H1 (cell line): ENCODE data around the gene OVCH1. TPM values are rescaled to one million over a fixed set of nuclear protein-coding genes. Genes with fewer than 3 reads are reported as not detected.

Experiments
- CTCF ChIA-PET: fragments of 300-600 bp; sonication (Branson Sonifier 250); formaldehyde crosslinking; loops from one replicate; lab custom pipeline; 2021; ENCODE audit not compliant: partially characterized antibody; lab: Charles Lee
- POLR2A ChIA-PET: fragments of 300-600 bp; sonication (Branson Sonifier 250); formaldehyde crosslinking; loops from one replicate; lab custom pipeline; 2021; ENCODE audit warnings: inconsistent platforms; ENCODE audit not compliant: partially characterized antibody; lab: Charles Lee
- DNase-seq, 2 experiments: peaks; one replicate each; pipeline versions ENCODE4 v3.0.0 to v3.0.0-alpha.2; 2010 to 2022; ENCODE audit warnings: low spot score in 2 of 2, low read depth in 1 of 2, mixed read lengths in 1 of 2
- FAIRE-seq: peaks from 2 replicates; lab custom pipeline; 2011; peaks lifted over from hg19 to GRCh38; lab: Jason Lieb, UNC
- H2AFZ ChIP-seq: 2 replicates; pipeline ENCODE4 v1.8.1; 2012; ENCODE audit warnings: low read length, inconsistent platforms
- H2AK5ac ChIP-seq: 2 replicates; pipeline ENCODE4 v1.6.1; 2013; ENCODE audit warnings: low read depth, low read length
- H2BK120ac ChIP-seq: replicated peaks from 2 replicates; pipeline ENCODE3; 2013; ENCODE audit warnings: low read depth, low read length, inconsistent platforms
- H2BK12ac ChIP-seq: 2 replicates; pipeline ENCODE4 v1.6.1; 2013; ENCODE audit warnings: low read depth, low read length
- H2BK15ac ChIP-seq: 2 replicates; pipeline ENCODE4 v1.6.1; 2013; ENCODE audit warnings: low read length
- H2BK20ac ChIP-seq: 2 replicates; pipeline ENCODE4 v1.6.1; 2013; ENCODE audit warnings: low read length
- H2BK5ac ChIP-seq: 2 replicates; pipeline ENCODE4 v1.6.1; 2013; ENCODE audit warnings: low read depth, low read length
- H3K14ac ChIP-seq: 2 replicates; pipeline ENCODE4 v1.6.1; 2013; ENCODE audit warnings: inconsistent platforms; ENCODE audit not compliant: insufficient read length
- H3K18ac ChIP-seq: 2 replicates; pipeline ENCODE4 v1.6.1; 2013; ENCODE audit warnings: low read length; ENCODE audit errors: extremely low read depth
- H3K23ac ChIP-seq: 2 replicates; pipeline ENCODE4 v1.6.1; 2013; ENCODE audit warnings: inconsistent platforms; ENCODE audit not compliant: insufficient read length
- H3K23me2 ChIP-seq: 2 replicates; pipeline ENCODE4 v1.6.1; 2013; ENCODE audit warnings: low read depth, low read length
- H3K27ac ChIP-seq: 2 replicates; pipeline ENCODE4 v1.6.1; 2011; ENCODE audit warnings: low read depth, low read length, inconsistent platforms
- H3K27me3 ChIP-seq, 4 experiments: replicated peaks in 1 of 4; 1 replicate in 1 of 4; 2 replicates in 3 of 4; pipeline versions ENCODE4 v1.6.1 to v1.8.1; 2011 to 2013; ENCODE audit warnings: low read length in 3 of 4, mild to moderate bottlenecking in 3 of 4, inconsistent platforms in 2 of 4, mixed read lengths in 2 of 4, moderate library complexity in 1 of 4; ENCODE audit not compliant: control insufficient read depth in 3 of 4, insufficient read depth in 3 of 4; ENCODE audit errors: extremely low read depth in 1 of 4
- H3K36me3 ChIP-seq, 4 experiments: 2 replicates each; pipeline versions ENCODE4 v1.6.1 to v1.8.1; 2011 to 2013; ENCODE audit warnings: mild to moderate bottlenecking in 4 of 4, low read length in 3 of 4, moderate library complexity in 2 of 4, control low read depth in 1 of 4, inconsistent platforms in 1 of 4; ENCODE audit not compliant: insufficient read depth in 4 of 4, control insufficient read depth in 2 of 4
- H3K4ac ChIP-seq: replicated peaks from 2 replicates; pipeline ENCODE3; 2013; ENCODE audit warnings: low read length, low read depth, mixed read lengths, inconsistent platforms; ENCODE audit not compliant: insufficient read length
- H3K4me1 ChIP-seq, 4 experiments: replicated peaks in 1 of 4; 1 replicate in 1 of 4; 2 replicates in 3 of 4; pipeline versions ENCODE4 v1.6.1 to v1.8.1; 2011 to 2013; ENCODE audit warnings: low read length in 3 of 4, inconsistent platforms in 2 of 4, mixed read lengths in 1 of 4; ENCODE audit not compliant: insufficient read depth in 4 of 4, control insufficient read depth in 3 of 4
- H3K4me2 ChIP-seq, 2 experiments: 2 replicates each; pipeline versions ENCODE4 v1.6.1 to v1.8.1; 2011 to 2013; ENCODE audit warnings: low read depth in 2 of 2, low read length in 2 of 2, control low read depth in 1 of 2, inconsistent platforms in 1 of 2, mild to moderate bottlenecking in 1 of 2; ENCODE audit not compliant: insufficient read depth in 1 of 2
- H3K4me3 ChIP-seq, 4 experiments: fragments of 200-600, 300-600 bp in 1 of 4; sonication (generic), shearing (Covaris generic), sonication (Bioruptor Twin) in 1 of 4; 2 replicates each; pipeline versions ENCODE4 v1.5.1 to v1.8.1; 2011 to 2016; ENCODE audit warnings: low read length in 4 of 4, low read depth in 3 of 4, control low read depth in 2 of 4, inconsistent platforms in 2 of 4, mild to moderate bottlenecking in 2 of 4, mixed read lengths in 1 of 4, moderate library complexity in 1 of 4; ENCODE audit not compliant: insufficient read depth in 2 of 4; ENCODE audit errors: extremely low read depth in 1 of 4
- H3K56ac ChIP-seq: replicated peaks from 2 replicates; pipeline ENCODE3; 2013; ENCODE audit warnings: low read depth, mild to moderate bottlenecking, mixed read lengths, low read length, inconsistent platforms; ENCODE audit not compliant: insufficient read length
- H3K79me1 ChIP-seq: 2 replicates; pipeline ENCODE4 v1.6.1; 2013; ENCODE audit warnings: low read depth, low read length, control low read depth
- H3K79me2 ChIP-seq, 2 experiments: 2 replicates each; pipeline versions ENCODE4 v1.6.1 to v1.8.1; 2012 to 2013; ENCODE audit warnings: low read length in 2 of 2, mild to moderate bottlenecking in 2 of 2, inconsistent platforms in 1 of 2; ENCODE audit not compliant: insufficient read depth in 2 of 2, control insufficient read depth in 1 of 2
- H3K9ac ChIP-seq, 4 experiments: replicated peaks in 1 of 4; 1 replicate in 1 of 4; 2 replicates in 3 of 4; pipeline versions ENCODE4 v1.6.1 to v1.8.1; 2011 to 2013; ENCODE audit warnings: low read depth in 3 of 4, low read length in 3 of 4, control low read depth in 2 of 4, mild to moderate bottlenecking in 2 of 4, moderate library complexity in 2 of 4, inconsistent platforms in 1 of 4; ENCODE audit errors: extremely low read depth in 1 of 4
- H3K9me3 ChIP-seq, 2 experiments: 2 replicates each; pipeline versions ENCODE4 v1.6.1 to v1.8.1; 2012 to 2013; ENCODE audit warnings: mild to moderate bottlenecking in 2 of 2, moderate library complexity in 2 of 2, control low read depth in 1 of 2, inconsistent platforms in 1 of 2, low read depth in 1 of 2, low read length in 1 of 2, mixed read lengths in 1 of 2; ENCODE audit not compliant: insufficient read depth in 2 of 2
- H4K20me1 ChIP-seq, 2 experiments: replicated peaks in 1 of 2; 2 replicates each; pipeline versions ENCODE3 to v1.8.1; 2011 to 2013; ENCODE audit warnings: inconsistent platforms in 2 of 2, low read length in 2 of 2, mild to moderate bottlenecking in 1 of 2; ENCODE audit not compliant: insufficient read depth in 2 of 2, control insufficient read depth in 1 of 2
- H4K5ac ChIP-seq: 2 replicates; pipeline ENCODE4 v1.6.1; 2013; ENCODE audit warnings: low read length, low read depth, mixed read lengths, inconsistent platforms; ENCODE audit not compliant: insufficient read length
- H4K8ac ChIP-seq: 2 replicates; pipeline ENCODE4 v1.8.0; 2013; ENCODE audit warnings: mild to moderate bottlenecking, moderate library complexity, low read length, inconsistent platforms; ENCODE audit not compliant: insufficient read depth; ENCODE audit errors: extremely low read depth
- H4K91ac ChIP-seq: replicated peaks from 2 replicates; pipeline ENCODE3; 2013; ENCODE audit warnings: low read length, mixed read lengths, inconsistent platforms; ENCODE audit not compliant: insufficient read length
- BCL11A ChIP-seq, 2 experiments: IDR thresholded peaks; one replicate each; pipeline ENCODE4 v1.6.1; 2011; ENCODE audit warnings: low read depth in 2 of 2, low read length in 2 of 2, mild to moderate bottlenecking in 2 of 2
- JUND ChIP-seq: IDR thresholded peaks from 2 replicates; pipeline ENCODE4 v1.6.1; 2011; ENCODE audit warnings: mild to moderate bottlenecking, improper control_type of control experiment, low read length
- KDM1A ChIP-seq: fragments of 200-600, 300-600 bp; sonication (generic); IDR thresholded peaks from 2 replicates; pipeline ENCODE4 v1.7.1; 2016; ENCODE audit warnings: mild to moderate bottlenecking, low read length, borderline replicate concordance
- PHF8 ChIP-seq: fragments of 200-600 bp; sonication (generic); conservative IDR thresholded peaks from 2 replicates; pipeline ENCODE4 v1.7.1; 2012; ENCODE audit warnings: low read depth, mild to moderate bottlenecking, inconsistent platforms, low read length, moderate library complexity
- SP1 ChIP-seq: IDR thresholded peaks from 2 replicates; pipeline ENCODE4 v1.6.1; 2011; ENCODE audit warnings: low read depth, low read length
- TBP ChIP-seq: IDR thresholded peaks from 2 replicates; pipeline ENCODE4 v1.6.1; 2011; ENCODE audit warnings: low read depth, low read length, improper control_type of control experiment
- WGBS, 2 experiments: shearing (Covaris generic) in 1 of 2; methylation state at CpG; one replicate each; pipeline versions ENCODE4 v1.1.6 to v1.1.7; 2013 to 2015; ENCODE audit warnings: low lambda C conversion rate in 2 of 2, mixed read lengths in 2 of 2, inconsistent platforms in 1 of 2, low coverage in 1 of 2, missing lambda C conversion rate in 1 of 2; ENCODE audit not compliant: insufficient replicate concordance in 2 of 2, insufficient coverage in 1 of 2, insufficient read length in 1 of 2; ENCODE audit errors: extremely low coverage in 1 of 2, missing lambda C conversion rate in 1 of 2; 5-methylcytosine and 5-hydroxymethylcytosine counted together
- long read RNA-seq, 2 experiments: library from RNA in 1 of 2; library from capped mRNA in 1 of 2; stranded (forward); transcript quantifications; one replicate each; pipeline ENCODE4 v2.0.0, GENCODE V29; 2021; ENCODE audit warnings: inconsistent platforms in 1 of 2
- polyA minus RNA-seq, 3 experiments: library from RNA; depleted of rRNA, polyadenylated mRNA; stranded (reverse); fragments of >200 nt; gene quantifications; 1 replicate in 2 of 3; 2 replicates in 1 of 3; pipeline ENCODE4 v1.2.3, GENCODE V29; 2011
- polyA plus RNA-seq, 7 experiments: library from polyadenylated mRNA; depleted of rRNA in 3 of 7; stranded (reverse) in 5 of 7; unstranded in 2 of 7; fragments of >200 nt in 5 of 7; fragments of 200-250 nt in 2 of 7; gene quantifications; 1 replicate in 5 of 7; 2 replicates in 1 of 7; 4 replicates in 1 of 7; pipeline versions ENCODE4 v1.2.1 to v1.2.3, GENCODE V29; 2011 to 2013; ENCODE audit warnings: missing spikeins in 2 of 7, mixed read lengths in 2 of 7
- total RNA-seq: library from RNA; stranded (reverse); fragmentation: NEBNext Ultra II Directional; extraction: Animal tissue kit (Norgen Biotek cat#: 25700); gene quantifications from 2 replicates; pipeline ENCODE4 v1.2.1, GENCODE V29; 2021
- TF ChIP-seq, protein P1 (sequence below): IDR thresholded peaks from 2 replicates; pipeline ENCODE4 v1.6.1; 2011; ENCODE audit warnings: low read depth, mild to moderate bottlenecking, low read length; ENCODE audit not compliant: insufficient read depth

The OVCH1 gene, protein sequence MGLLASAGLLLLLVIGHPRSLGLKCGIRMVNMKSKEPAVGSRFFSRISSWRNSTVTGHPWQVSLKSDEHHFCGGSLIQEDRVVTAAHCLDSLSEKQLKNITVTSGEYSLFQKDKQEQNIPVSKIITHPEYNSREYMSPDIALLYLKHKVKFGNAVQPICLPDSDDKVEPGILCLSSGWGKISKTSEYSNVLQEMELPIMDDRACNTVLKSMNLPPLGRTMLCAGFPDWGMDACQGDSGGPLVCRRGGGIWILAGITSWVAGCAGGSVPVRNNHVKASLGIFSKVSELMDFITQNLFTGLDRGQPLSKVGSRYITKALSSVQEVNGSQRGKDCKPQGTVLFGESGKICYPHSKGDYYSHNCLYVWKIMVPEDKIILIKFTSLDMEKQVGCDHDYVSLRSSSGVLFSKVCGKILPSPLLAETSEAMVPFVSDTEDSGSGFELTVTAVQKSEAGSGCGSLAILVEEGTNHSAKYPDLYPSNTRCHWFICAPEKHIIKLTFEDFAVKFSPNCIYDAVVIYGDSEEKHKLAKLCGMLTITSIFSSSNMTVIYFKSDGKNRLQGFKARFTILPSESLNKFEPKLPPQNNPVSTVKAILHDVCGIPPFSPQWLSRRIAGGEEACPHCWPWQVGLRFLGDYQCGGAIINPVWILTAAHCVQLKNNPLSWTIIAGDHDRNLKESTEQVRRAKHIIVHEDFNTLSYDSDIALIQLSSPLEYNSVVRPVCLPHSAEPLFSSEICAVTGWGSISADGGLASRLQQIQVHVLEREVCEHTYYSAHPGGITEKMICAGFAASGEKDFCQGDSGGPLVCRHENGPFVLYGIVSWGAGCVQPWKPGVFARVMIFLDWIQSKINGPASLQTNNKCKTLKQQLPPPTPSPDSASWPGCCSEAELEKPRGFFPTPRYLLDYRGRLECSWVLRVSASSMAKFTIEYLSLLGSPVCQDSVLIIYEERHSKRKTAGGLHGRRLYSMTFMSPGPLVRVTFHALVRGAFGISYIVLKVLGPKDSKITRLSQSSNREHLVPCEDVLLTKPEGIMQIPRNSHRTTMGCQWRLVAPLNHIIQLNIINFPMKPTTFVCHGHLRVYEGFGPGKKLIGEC
- total RNA-seq (0.07 and 0.10 TPM in 2 replicates), polyA plus RNA-seq (2011; rRNA removed) (not detected in 2 replicates), polyA minus RNA-seq (2011; rRNA and poly(A)+ RNA removed) (0.15 TPM in 1 of 2 replicates, not detected in the other)
- not detected for polyA plus RNA-seq (2011; cell fraction: cytosol; rRNA removed)
- 0.03 TPM for polyA plus RNA-seq (2011; cell fraction: nucleus; rRNA removed)
- not detected in 4 replicates for polyA plus RNA-seq (2012, experiment 1 of 2)
- polyA plus RNA-seq (2012, experiment 2 of 2): not detected
- polyA plus RNA-seq (2013, experiment 1 of 2): not detected
- polyA plus RNA-seq (2013, experiment 2 of 2): not detected
- polyA minus RNA-seq (2011; cell fraction: cytosol; rRNA and poly(A)+ RNA removed): not detected
- not detected for polyA minus RNA-seq (2011; cell fraction: nucleus; rRNA and poly(A)+ RNA removed)
- long read RNA-seq, experiment 1: 0 reads
- long read RNA-seq, experiment 2: 0 reads

DNA sequence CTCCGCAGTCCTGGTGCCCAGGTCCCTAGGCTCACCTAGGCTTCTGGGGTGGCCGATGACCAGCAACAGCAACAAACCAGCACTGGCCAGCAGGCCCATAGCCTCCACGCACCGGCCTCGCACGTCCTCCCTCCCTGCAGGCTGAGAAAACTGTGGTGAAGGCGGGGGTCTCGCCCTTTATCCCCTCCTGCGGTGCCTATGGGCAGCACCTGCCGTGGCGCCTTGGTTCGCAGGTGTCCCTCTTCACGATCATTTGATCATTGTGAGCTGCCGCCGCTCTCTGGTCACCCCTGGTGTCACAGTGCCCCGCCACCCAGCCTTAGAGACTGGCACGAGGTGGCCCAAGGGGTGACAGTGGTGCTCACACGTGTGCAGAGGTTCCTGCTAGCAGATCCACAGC lies at the start of gene OVCH1:
TSS of gene OVCH1 (minus strand) at position 99 of the 400 bp plus-strand sequence. CDS start at position 99, 0 bp downstream.
- Histone ChIP-seq H4K5ac (no peak within 1 kb of the TSS), H3K23ac (no peak within 1 kb of the TSS), H3K27me3 (no peaks in the 10 kb centered on the region), H3K79me2 (no peaks in the 10 kb centered on the region), H3K4me1 (no peaks in the 10 kb centered on the region), H3K79me1 (no peaks in the 10 kb centered on the region), H2BK120ac (no peak within 1 kb of the TSS), H2BK20ac (no peak within 1 kb of the TSS), H3K23me2 (no peaks in the 10 kb centered on the region), H3K27ac (no peak within 1 kb of the TSS), H3K14ac (no peak within 1 kb of the TSS), H2AFZ (no peak within 1 kb of the TSS), H4K91ac (no peak within 1 kb of the TSS), H4K20me1 (no peaks in the 10 kb centered on the region), H2BK5ac (no peak within 1 kb of the TSS), H4K8ac (no peak within 1 kb of the TSS), H3K9ac (no peak within 1 kb of the TSS), H3K9me3 (no peaks in the 10 kb centered on the region), H2BK12ac (no peak within 1 kb of the TSS; the same call in 1 of the 2 replicates), H2BK15ac (no peak within 1 kb of the TSS), H3K4me3 (no peak within 1 kb of the TSS), H3K18ac (no peak within 1 kb of the TSS), H2AK5ac (no peak within 1 kb of the TSS), H3K4ac (no peak within 1 kb of the TSS), H3K4me2 (no peak within 1 kb of the TSS), H3K36me3 (no peaks in the 10 kb centered on the region; a peak in 1 of 8 replicates), H3K56ac (no peak within 1 kb of the TSS)
- ChIA-PET POLR2A (no interaction called here), CTCF (no interaction called here)
- no peak for DNase-seq
- no peak for FAIRE-seq
- WGBS, 2 experiments: 93% methylated on average over 18 of the region's 18 CpGs; no CpG with 5 or more reads in 1 of the 2 experiments
- TF ChIP-seq PHF8 (no peak), KDM1A (no peak), TBP (no peak), SP1 (no peak), BCL11A (IDR thresholded peaks at IDR 0.05; ENCODE audit: low read depth in 2 of 2, low read length in 2 of 2) (no peak), JUND (no peak)
- TF ChIP-seq, protein P1, sequence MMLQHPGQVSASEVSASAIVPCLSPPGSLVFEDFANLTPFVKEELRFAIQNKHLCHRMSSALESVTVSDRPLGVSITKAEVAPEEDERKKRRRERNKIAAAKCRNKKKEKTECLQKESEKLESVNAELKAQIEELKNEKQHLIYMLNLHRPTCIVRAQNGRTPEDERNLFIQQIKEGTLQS: no peak
